Central memory CD8-positive, alpha-beta T cell (primary cell): ENCODE data around the gene SCUBE1.

Experiments used
- ATAC-seq: fragments of 150-1000 bp; cut with Tn5 transposase; replicated peaks from 2 replicates; pipeline ENCODE4 v1.10.0; 2022; ENCODE audit warnings: mild to moderate bottlenecking, moderate FRiP score, moderate number of reproducible peaks; ENCODE audit not compliant: poor library complexity, severe bottlenecking; ENCODE audit errors: extremely low read depth
- DNase-seq, 2 donors: peaks; one replicate each; pipeline ENCODE4 v3.0.0; 2021; ENCODE audit warnings: low spot score in 2 of 2
- H3K27ac Mint-ChIP-seq: one replicate; pipeline ENCODE4 v1.8.0; 2022; ENCODE audit warnings: low read depth, mild to moderate bottlenecking, moderate library complexity, mixed read lengths
- H3K27me3 Mint-ChIP-seq: one replicate; pipeline ENCODE4 v1.8.0; 2022; ENCODE audit warnings: mixed read lengths
- H3K36me3 Mint-ChIP-seq: one replicate; pipeline ENCODE4 v1.8.0; 2022; ENCODE audit warnings: mild to moderate bottlenecking, moderate library complexity, mixed read lengths; ENCODE audit not compliant: insufficient read depth
- H3K4me1 Mint-ChIP-seq: one replicate; pipeline ENCODE4 v1.8.0; 2022; ENCODE audit warnings: mixed read lengths
- H3K4me3 Mint-ChIP-seq: one replicate; pipeline ENCODE4 v1.8.0; 2022; ENCODE audit warnings: mild to moderate bottlenecking, moderate library complexity, mixed read lengths
- H3K9me3 Mint-ChIP-seq: one replicate; pipeline ENCODE4 v1.8.0; 2022; ENCODE audit warnings: mixed read lengths

SCUBE1 gene

DNA sequence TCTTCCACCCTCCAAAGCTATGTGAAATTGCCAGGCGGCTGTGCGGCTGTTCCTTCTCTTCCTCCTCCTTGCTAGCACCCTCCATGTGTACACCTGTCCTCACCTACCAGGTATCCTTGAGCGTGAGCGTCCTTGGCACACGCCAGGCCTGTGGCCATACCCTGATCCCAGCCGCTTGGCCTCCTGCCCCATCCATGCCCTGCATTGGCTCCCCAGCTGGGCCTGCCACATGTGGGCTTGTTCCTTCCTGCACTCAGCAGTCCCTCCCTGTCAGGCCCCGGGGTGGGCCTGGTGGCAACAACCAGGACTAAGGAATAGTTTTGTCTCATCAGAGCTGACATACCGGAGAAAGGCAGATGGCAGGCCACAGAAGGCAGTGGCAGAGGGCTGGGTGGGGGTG is 40.0 kb downstream of the SCUBE1 start:
- no peak for DNase-seq
- no peaks in the 10 kb centered on the region for H3K4me1 Mint-ChIP-seq
- no peaks in the 10 kb centered on the region for H3K9me3 Mint-ChIP-seq
- H3K27ac Mint-ChIP-seq, result no peak overlapping the region
- peaks cover 1% of the 10 kb centered on the region for H3K36me3 Mint-ChIP-seq
- no peak overlapping the region for H3K4me3 Mint-ChIP-seq
- ATAC-seq, result no peak
- peaks cover 62% of the 10 kb centered on the region for H3K27me3 Mint-ChIP-seq

DNA sequence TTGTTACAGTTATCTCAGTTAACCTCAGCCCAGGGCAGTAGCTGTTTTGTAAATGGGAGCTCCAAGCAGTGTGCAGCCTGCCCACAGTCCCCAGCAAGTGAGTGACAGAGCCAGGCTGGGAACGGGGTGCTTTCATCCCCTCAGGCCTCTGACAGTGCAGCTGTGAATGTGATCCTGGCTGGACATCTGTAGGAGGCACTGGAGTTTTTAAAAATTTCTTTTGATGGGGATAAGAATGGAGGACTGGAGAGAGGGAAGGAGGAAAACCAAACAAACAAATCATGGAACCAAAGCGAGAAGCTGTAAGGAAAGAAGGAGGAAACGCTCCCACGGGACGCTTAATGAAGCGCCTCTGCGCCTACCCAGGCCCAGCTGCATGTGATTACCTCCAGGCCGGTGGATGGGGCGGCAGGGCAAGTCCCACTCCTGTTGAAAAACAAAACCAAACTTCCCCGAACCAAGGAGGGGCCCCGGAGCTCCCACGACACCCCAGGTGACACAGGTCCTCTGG is 40.6 kb downstream of the SCUBE1 start:
- DNase-seq (no peak), ATAC-seq (no peak)
- H3K27me3 Mint-ChIP-seq, result peaks cover 62% of the 10 kb centered on the region

DNA sequence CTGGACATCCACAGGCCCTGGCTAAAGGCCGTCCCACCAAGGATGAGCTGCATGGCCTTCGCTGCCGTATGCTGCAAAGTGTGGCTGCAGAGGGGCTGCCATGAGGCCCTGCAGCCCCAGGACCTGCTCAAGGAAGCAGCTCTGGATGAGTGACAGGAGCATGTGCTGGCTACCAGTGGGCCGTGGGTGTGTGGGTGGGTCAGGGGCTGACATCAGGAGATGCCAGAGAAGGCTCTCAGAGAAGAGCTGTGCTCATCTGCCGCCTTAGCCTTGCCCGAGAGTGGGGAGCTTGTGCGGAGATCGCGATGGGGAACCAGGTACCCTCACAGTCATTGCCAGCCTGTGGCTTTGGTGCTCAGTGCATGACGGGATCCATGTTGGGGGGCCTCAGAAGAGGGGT is 41.3 kb downstream of the SCUBE1 start:
- Mint-ChIP-seq H3K9me3 (no peaks in the 10 kb centered on the region), H3K27ac (no peak overlapping the region), H3K4me1 (no peaks in the 10 kb centered on the region), H3K36me3 (peaks cover 1% of the 10 kb centered on the region), H3K4me3 (no peak overlapping the region), H3K27me3 (peaks cover 56% of the 10 kb centered on the region)
- ATAC-seq (no peak), DNase-seq (no peak)

More for the DNA sequence above, 40.6 kb downstream of the SCUBE1 start:
- Mint-ChIP-seq H3K36me3 (peaks cover 1% of the 10 kb centered on the region), H3K9me3 (no peaks in the 10 kb centered on the region), H3K4me1 (no peaks in the 10 kb centered on the region), H3K4me3 (no peak overlapping the region), H3K27ac (no peak overlapping the region)

- H3K27ac Mint-ChIP-seq, result no peak overlapping the region
- no peaks in the 10 kb centered on the region for H3K9me3 Mint-ChIP-seq
Measured at GRCh38 chr22:43300891-43301676, 42.1 kb downstream of the SCUBE1 start.

DNA sequence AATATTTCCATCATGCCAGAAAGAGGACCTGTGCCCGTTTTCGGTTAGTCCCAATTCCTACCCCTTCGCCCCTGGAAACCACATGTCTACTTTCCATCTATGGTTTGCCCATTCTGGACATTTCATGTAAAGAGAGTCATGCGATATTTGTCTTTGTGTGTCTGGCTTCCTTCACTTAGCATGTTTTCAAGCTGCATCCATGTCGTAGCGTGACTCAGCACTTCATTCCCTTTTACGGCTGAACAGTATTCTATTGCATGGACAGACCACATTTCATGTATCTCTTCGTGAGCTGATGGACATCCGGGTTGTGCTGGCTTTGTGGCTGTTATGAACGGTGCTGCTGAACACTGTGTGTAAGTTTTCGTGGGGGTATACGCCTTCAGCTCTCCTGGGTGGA is 43.4 kb downstream of the SCUBE1 start:
- H3K4me3 Mint-ChIP-seq, result no peak overlapping the region

More at GRCh38 chr22:43300891-43301676, 42.1 kb downstream of the SCUBE1 start:
- peaks cover 49% of the 10 kb centered on the region for H3K27me3 Mint-ChIP-seq
- no peak overlapping the region for H3K4me3 Mint-ChIP-seq
- ATAC-seq (no peak), DNase-seq (no peak)
- no peaks in the 10 kb centered on the region for H3K4me1 Mint-ChIP-seq
- H3K36me3 Mint-ChIP-seq, result peaks cover 1% of the 10 kb centered on the region

DNA sequence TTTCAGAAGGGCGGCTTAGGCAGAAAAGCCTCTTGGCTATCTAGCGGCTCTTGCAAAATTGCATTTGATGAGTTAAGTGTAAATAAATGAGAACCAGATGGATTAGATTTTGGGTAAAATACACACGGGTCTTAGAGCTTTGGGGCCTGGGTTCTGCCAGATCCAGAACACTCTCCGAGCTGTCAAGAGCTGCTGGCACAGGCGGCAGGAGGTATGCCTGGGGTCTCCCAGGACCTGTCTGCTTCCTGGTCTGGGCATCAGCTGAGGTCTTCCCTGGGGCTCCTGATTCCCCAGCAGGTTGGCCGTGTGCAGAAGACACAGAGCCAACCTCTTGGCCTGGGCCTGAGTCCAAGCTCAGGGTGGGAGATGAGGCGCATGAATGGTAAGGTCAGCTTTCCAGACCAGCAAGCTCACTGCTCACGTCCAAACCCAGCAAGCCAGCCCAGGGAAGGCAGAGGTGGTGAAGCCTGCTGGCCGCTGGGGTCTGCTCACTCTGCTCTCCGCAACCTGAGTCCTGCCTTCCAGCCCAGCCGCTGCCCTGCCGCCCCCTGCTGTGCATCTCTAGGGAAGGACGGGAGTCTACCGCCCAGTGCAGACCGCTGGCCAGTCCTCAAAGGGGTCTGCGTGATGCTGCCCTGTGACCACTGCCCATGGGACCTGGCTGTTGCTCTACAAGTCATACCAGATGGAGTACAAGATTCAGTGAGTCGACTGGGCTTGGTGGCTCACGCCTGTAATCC is 44.9 kb downstream of the SCUBE1 start:
- no peaks in the 10 kb centered on the region for H3K36me3 Mint-ChIP-seq
- no peak overlapping the region for H3K4me3 Mint-ChIP-seq
- no peak overlapping the region for H3K27ac Mint-ChIP-seq
- peaks cover 32% of the 10 kb centered on the region for H3K27me3 Mint-ChIP-seq
- DNase-seq, result no peak
- no peaks in the 10 kb centered on the region for H3K9me3 Mint-ChIP-seq
- H3K4me1 Mint-ChIP-seq, result no peaks in the 10 kb centered on the region
- ATAC-seq, result no peak

More for the DNA sequence above, 43.4 kb downstream of the SCUBE1 start:
- H3K27ac Mint-ChIP-seq, result no peak overlapping the region
- H3K9me3 Mint-ChIP-seq, result no peaks in the 10 kb centered on the region
- ATAC-seq (no peak), DNase-seq (no peak)
- H3K27me3 Mint-ChIP-seq, result peaks cover 40% of the 10 kb centered on the region
- H3K4me1 Mint-ChIP-seq, result no peaks in the 10 kb centered on the region
- H3K36me3 Mint-ChIP-seq, result peaks cover 1% of the 10 kb centered on the region

GRCh38 chr22:43297270-43298061 is 45.7 kb downstream of the SCUBE1 start:
- no peak for DNase-seq
- Mint-ChIP-seq H3K9me3 (no peaks in the 10 kb centered on the region), H3K27me3 (peaks cover 24% of the 10 kb centered on the region), H3K4me3 (no peak overlapping the region), H3K27ac (no peak overlapping the region), H3K36me3 (no peaks in the 10 kb centered on the region), H3K4me1 (no peaks in the 10 kb centered on the region)
- no peak for ATAC-seq

GRCh38 chr22:43296276-43296902 is 46.8 kb downstream of the SCUBE1 start:
- no peak for ATAC-seq
- no peak for DNase-seq
- no peaks in the 10 kb centered on the region for H3K4me1 Mint-ChIP-seq

GRCh38 chr22:43295660-43296059 is 47.5 kb downstream of the SCUBE1 start:
- H3K27me3 Mint-ChIP-seq, result peaks cover 8% of the 10 kb centered on the region
- DNase-seq (no peak), ATAC-seq (no peak)
- H3K36me3 Mint-ChIP-seq, result no peaks in the 10 kb centered on the region
- no peak overlapping the region for H3K4me3 Mint-ChIP-seq
- H3K9me3 Mint-ChIP-seq, result no peaks in the 10 kb centered on the region
- H3K4me1 Mint-ChIP-seq, result no peaks in the 10 kb centered on the region
- no peak overlapping the region for H3K27ac Mint-ChIP-seq

More at GRCh38 chr22:43296276-43296902, 46.8 kb downstream of the SCUBE1 start:
- Mint-ChIP-seq H3K36me3 (no peaks in the 10 kb centered on the region), H3K27me3 (peaks cover 15% of the 10 kb centered on the region), H3K4me3 (no peak overlapping the region), H3K9me3 (no peaks in the 10 kb centered on the region), H3K27ac (no peak overlapping the region)

GRCh38 chr22:43295173-43295572 is 48.0 kb downstream of the SCUBE1 start:
- no peak overlapping the region for H3K4me3 Mint-ChIP-seq
- no peak overlapping the region for H3K27ac Mint-ChIP-seq
- peaks cover under 1% of the 10 kb centered on the region for H3K4me1 Mint-ChIP-seq
- H3K36me3 Mint-ChIP-seq, result no peaks in the 10 kb centered on the region
- no peaks in the 10 kb centered on the region for H3K9me3 Mint-ChIP-seq
- DNase-seq (no peak), ATAC-seq (no peak)
- peaks cover 3% of the 10 kb centered on the region for H3K27me3 Mint-ChIP-seq

DNA sequence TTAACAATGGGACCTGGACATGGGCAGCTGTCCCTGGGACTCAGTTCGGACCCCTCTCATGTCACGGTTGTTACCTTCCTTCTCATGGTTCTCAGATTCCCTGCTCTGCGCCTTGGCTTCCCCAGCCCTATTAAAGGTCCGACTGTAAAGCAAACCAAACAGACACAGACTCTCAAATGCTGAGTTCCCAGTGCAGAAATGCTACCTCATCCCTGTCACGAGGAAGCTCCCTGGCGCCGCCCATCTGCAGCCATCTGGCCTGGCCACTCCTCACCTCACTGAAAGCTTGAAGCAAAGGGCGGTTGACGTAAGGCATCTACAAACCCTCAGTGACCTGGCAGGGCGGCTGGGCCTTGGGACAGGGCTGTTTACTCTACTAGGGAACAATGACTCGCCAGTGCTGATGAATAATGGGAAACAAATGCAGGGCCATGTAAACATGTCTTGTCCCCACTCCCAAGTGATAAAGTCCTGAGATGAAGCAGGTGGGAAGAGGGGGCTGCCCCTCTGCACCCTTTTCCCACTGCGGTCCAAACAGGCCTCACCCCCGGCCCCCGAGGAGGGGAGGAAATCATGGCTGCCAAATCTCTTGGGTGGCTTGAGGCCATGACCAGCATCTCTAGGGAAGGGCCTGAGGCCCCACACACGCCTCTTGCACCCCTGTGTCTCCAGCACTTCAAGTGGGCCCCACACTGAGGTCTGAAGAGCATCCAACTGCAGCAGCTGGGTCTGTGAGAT is 49.3 kb downstream of the SCUBE1 start:
- Mint-ChIP-seq H3K4me3 (no peak overlapping the region), H3K36me3 (no peaks in the 10 kb centered on the region), H3K4me1 (peaks cover 14% of the 10 kb centered on the region), H3K27me3 (no peaks in the 10 kb centered on the region), H3K27ac (no peak overlapping the region), H3K9me3 (no peaks in the 10 kb centered on the region)
- no peak for ATAC-seq
- no peak for DNase-seq
